GM12872 (cell line): ENCODE data around the gene RELB.

Experiments used
- CTCF ChIP-seq: IDR thresholded peaks from 3 replicates; pipeline ENCODE4 v1.5.1; 2011; ENCODE audit warnings: low read depth, mild to moderate bottlenecking, low read length, moderate library complexity; ENCODE audit not compliant: insufficient read depth

The RELB gene

GRCh38 chr19:44960906-44961728, 40.1 kb upstream of the RELB start:
- no peak for TF ChIP-seq CTCF

- TF ChIP-seq CTCF = no peak
These were observed 39.4 kb upstream of the RELB start for GRCh38 chr19:44961821-44962220.

- no peak for TF ChIP-seq CTCF
These were observed 33.1 kb upstream of the RELB start for GRCh38 chr19:44968118-44968517.

- TF ChIP-seq CTCF = no peak
These were observed 32.6 kb upstream of the RELB start for GRCh38 chr19:44968670-44969069.

GRCh38 chr19:44969437-44969836, 31.8 kb upstream of the RELB start:
- TF ChIP-seq CTCF = no peak

GRCh38 chr19:44972802-44973201, 28.5 kb upstream of the RELB start:
- no peak for TF ChIP-seq CTCF

GRCh38 chr19:44973982-44974735, 27.1 kb upstream of the RELB start:
- TF ChIP-seq CTCF = no peak
